Measurements from ENCODE around the gene MGAT4A.

GRCh38 chr2:98607104-98607503, 123.8 kb downstream of the MGAT4A start:
- TF ChIP-seq CTCF (IDR thresholded peaks at IDR 0.05; ENCODE audit: insufficient read depth, low read depth, low read length) (no peak), EZH2 (IDR thresholded peaks at IDR 0.05; ENCODE audit: insufficient read depth, low read length) (no peak)

Data from astrocyte (in vitro differentiated cells and primary cell).